Measurements from ENCODE around the gene PTPRJ.
A peak's percentile ranks its signal among the peaks of the same experiment; 100 is the strongest.

PTPRJ gene

DNA sequence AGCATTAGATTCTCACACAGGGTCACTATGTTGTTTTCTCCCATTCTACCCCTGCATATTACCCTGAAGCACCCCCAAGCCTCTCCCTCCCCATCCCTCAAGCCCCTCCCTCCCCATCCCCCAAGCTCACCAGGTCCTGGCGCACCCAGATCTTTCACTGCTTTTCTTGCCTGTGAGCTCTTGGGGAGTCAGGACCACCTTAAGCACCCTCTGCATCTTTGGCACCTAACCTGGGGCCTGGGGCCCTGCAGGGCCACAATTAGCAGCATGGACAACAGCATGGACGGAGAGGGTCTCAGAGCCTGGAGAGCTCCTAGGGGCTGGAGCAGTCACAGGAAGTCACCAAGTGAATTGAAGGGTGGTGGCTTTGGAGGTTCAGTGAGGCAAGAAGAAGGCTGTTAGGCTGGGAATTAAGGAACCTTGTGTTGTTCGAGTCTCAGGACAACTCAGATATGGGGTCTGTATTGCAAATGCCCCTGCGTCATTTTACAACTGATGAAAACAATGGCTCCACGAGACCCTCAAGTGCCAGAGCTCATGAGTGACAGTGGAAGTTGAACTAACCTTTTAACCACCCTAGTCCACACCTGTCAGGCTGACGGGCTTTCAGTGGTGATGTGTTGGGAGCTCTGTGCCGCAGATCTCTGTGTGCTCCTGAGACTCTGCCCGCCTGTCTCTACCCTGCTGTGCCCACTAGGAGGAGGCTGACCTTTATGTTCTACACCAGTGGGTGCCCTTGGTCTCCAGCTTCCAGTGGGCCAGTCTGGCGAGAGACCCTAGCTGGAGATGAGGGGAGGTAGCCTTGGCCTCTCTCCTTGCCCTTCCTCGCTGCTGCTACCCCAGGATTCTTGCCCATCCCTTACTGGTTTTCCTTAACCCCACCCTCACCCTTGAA, 125.0 kb downstream of the PTPRJ start:
- POLR2A ChIA-PET, result interaction anchor here (0.6 kb wide), 1 partner anchor 249 kb away, joined by 4 read pairs; no protein-coding TSS in a partner anchor
- TF ChIP-seq, protein P1, sequence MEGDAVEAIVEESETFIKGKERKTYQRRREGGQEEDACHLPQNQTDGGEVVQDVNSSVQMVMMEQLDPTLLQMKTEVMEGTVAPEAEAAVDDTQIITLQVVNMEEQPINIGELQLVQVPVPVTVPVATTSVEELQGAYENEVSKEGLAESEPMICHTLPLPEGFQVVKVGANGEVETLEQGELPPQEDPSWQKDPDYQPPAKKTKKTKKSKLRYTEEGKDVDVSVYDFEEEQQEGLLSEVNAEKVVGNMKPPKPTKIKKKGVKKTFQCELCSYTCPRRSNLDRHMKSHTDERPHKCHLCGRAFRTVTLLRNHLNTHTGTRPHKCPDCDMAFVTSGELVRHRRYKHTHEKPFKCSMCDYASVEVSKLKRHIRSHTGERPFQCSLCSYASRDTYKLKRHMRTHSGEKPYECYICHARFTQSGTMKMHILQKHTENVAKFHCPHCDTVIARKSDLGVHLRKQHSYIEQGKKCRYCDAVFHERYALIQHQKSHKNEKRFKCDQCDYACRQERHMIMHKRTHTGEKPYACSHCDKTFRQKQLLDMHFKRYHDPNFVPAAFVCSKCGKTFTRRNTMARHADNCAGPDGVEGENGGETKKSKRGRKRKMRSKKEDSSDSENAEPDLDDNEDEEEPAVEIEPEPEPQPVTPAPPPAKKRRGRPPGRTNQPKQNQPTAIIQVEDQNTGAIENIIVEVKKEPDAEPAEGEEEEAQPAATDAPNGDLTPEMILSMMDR (IDR thresholded peaks at IDR 0.05; ENCODE audit: control extremely low read depth, extremely low read depth, low read depth, missing control alignments), result no peak
- no peak for DNase-seq (ENCODE audit: extremely low spot score)
- CTCF ChIA-PET, result interaction anchor here (1.0 to 9.7 kb wide), 5 partner anchors 11 to 174 kb away, joined by 3 to 178 read pairs (median 5); no protein-coding TSS in a partner anchor

GRCh38 chr11:48106166-48106565, 125.8 kb downstream of the PTPRJ start:
- ChIA-PET CTCF (interaction anchor here (1.8 to 9.7 kb wide), 3 partner anchors 30 to 174 kb away, joined by 5 to 178 read pairs (median 5); no protein-coding TSS in a partner anchor), POLR2A (no interaction called here)
- TF ChIP-seq, protein P1 (IDR thresholded peaks at IDR 0.05; ENCODE audit: control extremely low read depth, extremely low read depth, low read depth, missing control alignments), result no peak
- peak; percentile 33 for DNase-seq (ENCODE audit: extremely low spot score)

- TF ChIP-seq, protein P1 (IDR thresholded peaks at IDR 0.05; ENCODE audit: control extremely low read depth, extremely low read depth, low read depth, missing control alignments), result no peak
- peak; percentile 68 for DNase-seq (ENCODE audit: extremely low spot score)
- ChIA-PET CTCF (interaction anchor here (0.7 to 9.7 kb wide), 17 partner anchors 11 to 328 kb away, joined by 3 to 178 read pairs (median 4); no protein-coding TSS in a partner anchor), POLR2A (no interaction called here)
Observed at GRCh38 chr11:48107188-48107704, 126.9 kb downstream of the PTPRJ start.

GRCh38 chr11:48108231-48109045, 128.1 kb downstream of the PTPRJ start:
- POLR2A ChIA-PET, result no interaction called here
- CTCF ChIA-PET, result interaction anchor here (0.6 to 9.7 kb wide), 33 partner anchors 8 to 330 kb away, joined by 3 to 178 read pairs (median 4); no protein-coding TSS in a partner anchor
- no peak for DNase-seq (ENCODE audit: extremely low spot score)
- TF ChIP-seq, protein P1 (IDR thresholded peaks at IDR 0.05; ENCODE audit: control extremely low read depth, extremely low read depth, low read depth, missing control alignments), result no peak

DNA sequence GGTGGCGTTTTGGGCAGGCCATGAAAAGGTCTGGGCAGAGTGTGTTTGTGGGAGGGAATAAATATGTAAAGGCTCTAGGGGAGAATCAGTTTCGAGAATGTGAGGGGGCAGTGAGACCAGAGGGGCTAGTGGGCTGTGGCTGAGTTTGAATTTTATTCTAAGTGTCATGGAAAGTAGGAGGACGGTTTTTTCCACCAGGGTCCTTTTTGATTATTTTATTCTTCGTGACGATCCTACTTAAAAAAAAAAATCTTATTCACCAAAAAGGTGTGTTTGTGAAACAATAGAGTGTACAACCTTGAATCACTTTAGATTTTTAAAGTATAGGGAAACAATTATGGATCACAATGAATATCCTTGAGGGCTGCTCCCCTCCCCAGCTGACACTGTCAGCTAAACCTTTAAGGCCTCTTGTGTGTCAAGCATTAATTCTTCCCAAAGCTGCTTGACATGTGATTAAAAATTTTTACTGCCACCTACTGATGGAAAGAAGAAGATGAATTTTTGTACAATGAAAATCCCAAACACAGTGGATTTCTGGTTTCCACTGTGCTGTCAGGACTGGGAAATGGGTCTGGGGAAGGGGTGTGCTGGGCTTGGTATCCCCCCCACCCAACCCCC, 128.8 kb downstream of the PTPRJ start:
- ChIA-PET POLR2A (no interaction called here), CTCF (interaction anchor here (0.6 to 9.7 kb wide), 18 partner anchors 9 to 255 kb away, joined by 3 to 178 read pairs (median 4); no protein-coding TSS in a partner anchor)
- TF ChIP-seq, protein P1 (IDR thresholded peaks at IDR 0.05; ENCODE audit: control extremely low read depth, extremely low read depth, low read depth, missing control alignments), result peak; percentile 35
- peak; percentile 38 for DNase-seq (ENCODE audit: extremely low spot score)

DNA sequence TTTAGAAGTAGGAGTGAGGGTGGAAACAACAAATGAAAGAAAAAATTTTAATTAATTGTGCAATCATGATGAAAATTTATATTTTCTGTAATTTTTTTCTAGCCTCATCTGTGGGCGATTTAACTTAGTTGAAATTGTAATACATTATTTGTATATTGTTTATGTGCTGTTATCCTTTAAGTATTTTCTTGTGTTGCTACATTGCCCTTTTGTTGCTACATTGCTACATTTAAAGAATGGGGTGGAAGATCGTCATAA, 130.1 kb downstream of the PTPRJ start:
- no peak for DNase-seq (ENCODE audit: extremely low spot score)
- ChIA-PET POLR2A (no interaction called here), CTCF (interaction anchor here (0.7 to 9.7 kb wide), 5 partner anchors 9 to 179 kb away, joined by 3 to 178 read pairs (median 3); no protein-coding TSS in a partner anchor)
- TF ChIP-seq, protein P1 (IDR thresholded peaks at IDR 0.05; ENCODE audit: control extremely low read depth, extremely low read depth, low read depth, missing control alignments), result no peak

All from GM10248 (cell line).